B cell (primary cell): ENCODE measurements around the gene UBFD1. TPM values are rescaled to one million over a fixed set of nuclear protein-coding genes. Genes with fewer than 3 reads are reported as not detected.

Experiments
- ATAC-seq: fragments of 200-7000 bp; cut with Tn5 transposase; one replicate; pipeline ENCODE4 v1.10.0; 2021; ENCODE audit warnings: low read depth, mild to moderate bottlenecking, moderate number of reproducible peaks, moderate library complexity
- CTCF ChIA-PET: fragments of 350-600 bp; sonication (Branson Sonifier 250); formaldehyde crosslinking; loops from one replicate; lab custom pipeline; 2021; ENCODE audit warnings: antibody characterized with exemption, inconsistent platforms; lab: Charles Lee
- POLR2A ChIA-PET: fragments of 350-600 bp; sonication (Branson Sonifier 250); formaldehyde crosslinking; loops from one replicate; lab custom pipeline; 2021; ENCODE audit warnings: antibody characterized with exemption; lab: Charles Lee
- DNase-seq: peaks from one replicate; pipeline ENCODE4 v3.0.0; 2013
- H2AFZ ChIP-seq: 2 replicates; pipeline ENCODE4 v1.6.1; 2012; ENCODE audit warnings: mild to moderate bottlenecking, low read depth, low read length; ENCODE audit not compliant: insufficient read depth, poor library complexity, severe bottlenecking
- H3K27ac ChIP-seq, 2 donors: 1 replicate in 1 of 2; 2 replicates in 1 of 2; pipeline ENCODE4 v1.5.1; 2012 to 2013; ENCODE audit warnings: low read length in 2 of 2, mild to moderate bottlenecking in 2 of 2, moderate library complexity in 1 of 2
- H3K27me3 ChIP-seq, 4 experiments: fragments of 200-600 bp in 1 of 4; sonication (generic) in 1 of 4; replicated peaks in 1 of 4; 1 replicate in 2 of 4; 2 replicates in 2 of 4; pipeline versions ENCODE4 v1.6.1 to v1.7.0; 2013 to 2016; ENCODE audit warnings: low read length in 3 of 4, mild to moderate bottlenecking in 2 of 4, mixed read lengths in 1 of 4, moderate library complexity in 1 of 4; ENCODE audit not compliant: insufficient read depth in 4 of 4, control insufficient read depth in 3 of 4; ENCODE audit errors: control extremely low read depth in 1 of 4
- H3K36me3 ChIP-seq, 2 experiments: replicated peaks in 1 of 2; 1 replicate in 1 of 2; 2 replicates in 1 of 2; pipeline versions ENCODE4 v1.6.1 to v1.7.1; 2013; ENCODE audit warnings: low read length in 1 of 2; ENCODE audit not compliant: insufficient read depth in 2 of 2, control insufficient read depth in 1 of 2; ENCODE audit errors: control extremely low read depth in 1 of 2, extremely low read depth in 1 of 2
- H3K4me1 ChIP-seq, 2 donors: fragments of 200-600 bp in 1 of 2; sonication (generic) in 1 of 2; 1 replicate in 1 of 2; 2 replicates in 1 of 2; pipeline versions ENCODE4 v1.5.1 to v1.6.1; 2013 to 2017; ENCODE audit warnings: low read length in 2 of 2; ENCODE audit not compliant: control insufficient read depth in 2 of 2, insufficient read depth in 2 of 2
- H3K4me2 ChIP-seq: replicated peaks from 2 replicates; pipeline ENCODE3; 2012; ENCODE audit warnings: mild to moderate bottlenecking, low read depth, low read length; ENCODE audit not compliant: poor library complexity, severe bottlenecking
- H3K4me3 ChIP-seq, 5 experiments: fragments of 200-600 bp in 1 of 5; sonication (generic) in 1 of 5; 1 replicate in 3 of 5; 2 replicates in 2 of 5; pipeline versions ENCODE4 v1.5.1 to v1.7.0; 2011 to 2016; ENCODE audit warnings: low read length in 4 of 5, mild to moderate bottlenecking in 4 of 5, low read depth in 2 of 5, control low read depth in 1 of 5, moderate library complexity in 1 of 5; ENCODE audit not compliant: insufficient read depth in 1 of 5; ENCODE audit errors: control extremely low read depth in 1 of 5, extremely low read depth in 1 of 5
- H3K79me2 ChIP-seq: fragments of 200-600 bp; sonication (generic); one replicate; pipeline ENCODE4 v1.6.0; 2016; ENCODE audit warnings: low read length; ENCODE audit not compliant: control insufficient read depth, insufficient read depth
- H3K9ac ChIP-seq: fragments of 200-600 bp; sonication (generic); 2 replicates; pipeline ENCODE4 v1.6.1; 2017; ENCODE audit warnings: mild to moderate bottlenecking, low read length, moderate library complexity
- H3K9me3 ChIP-seq, 3 donors: one replicate each; pipeline versions ENCODE4 v1.6.1 to v1.7.1; 2013; ENCODE audit warnings: low read length in 2 of 3; ENCODE audit not compliant: control insufficient read depth in 2 of 3, insufficient read depth in 1 of 3; ENCODE audit errors: control extremely low read depth in 1 of 3
- H4K20me1 ChIP-seq: 2 replicates; pipeline ENCODE4 v1.6.0; 2012; ENCODE audit warnings: mild to moderate bottlenecking, low read length; ENCODE audit not compliant: insufficient read depth, control insufficient read depth, poor library complexity, severe bottlenecking
- H3K27ac Mint-ChIP-seq: one replicate; pipeline ENCODE4 v1.8.0; 2021; ENCODE audit warnings: mixed read lengths
- H3K27me3 Mint-ChIP-seq: one replicate; pipeline ENCODE4 v1.8.0; 2021; ENCODE audit warnings: mixed read lengths
- H3K4me1 Mint-ChIP-seq: one replicate; pipeline ENCODE4 v1.8.0; 2021; ENCODE audit warnings: mixed read lengths
- H3K4me3 Mint-ChIP-seq: one replicate; pipeline ENCODE4 v1.8.0; 2021; ENCODE audit warnings: mixed read lengths
- H3K9me3 Mint-ChIP-seq: one replicate; pipeline ENCODE4 v1.8.0; 2022; ENCODE audit warnings: mixed read lengths; ENCODE audit not compliant: insufficient read depth
- EZH2 ChIP-seq: IDR thresholded peaks from 2 replicates; pipeline ENCODE4 v1.6.1; 2012; ENCODE audit warnings: borderline replicate concordance, low read depth, mild to moderate bottlenecking, moderate library complexity, low read length; ENCODE audit not compliant: insufficient read depth, poor library complexity, severe bottlenecking
- WGBS: methylation state at CpG from one replicate; pipeline ENCODE4 v1.1.5; 2013; ENCODE audit warnings: missing lambda C conversion rate; ENCODE audit not compliant: insufficient coverage; 5-methylcytosine and 5-hydroxymethylcytosine counted together
- intact Hi-C: fragments of 100-400 bp; cut with micrococcal nuclease; formaldehyde crosslinking; loops from one replicate; pipeline ENCODE4 v1.10.0; 2022
- polyA plus RNA-seq: library from polyadenylated mRNA; depleted of rRNA; stranded (reverse); fragments of >200 nt; gene quantifications from 2 replicates; pipeline ENCODE4 v1.2.3, GENCODE V29; 2012
- total RNA-seq, 2 donors: library from RNA; stranded (reverse); fragments of 120-200 nt in 1 of 2; gene quantifications; 1 replicate in 1 of 2; 2 replicates in 1 of 2; pipeline versions ENCODE4 v1.2.3 to v1.2.4, GENCODE V29; 2013 to 2022
- TF ChIP-seq, protein P1 (sequence below): fragments of 200-600 bp; IDR thresholded peaks from one replicate; pipeline ENCODE4 v1.8.0; 2022; ENCODE audit warnings: antibody characterized with exemption, mild to moderate bottlenecking

UBFD1 gene
- total and polyA plus RNA-seq, 2 donors (not counting 1 experiment from before 2014, with no cell fraction given) = 12.8 to 49.2 TPM

DNA sequence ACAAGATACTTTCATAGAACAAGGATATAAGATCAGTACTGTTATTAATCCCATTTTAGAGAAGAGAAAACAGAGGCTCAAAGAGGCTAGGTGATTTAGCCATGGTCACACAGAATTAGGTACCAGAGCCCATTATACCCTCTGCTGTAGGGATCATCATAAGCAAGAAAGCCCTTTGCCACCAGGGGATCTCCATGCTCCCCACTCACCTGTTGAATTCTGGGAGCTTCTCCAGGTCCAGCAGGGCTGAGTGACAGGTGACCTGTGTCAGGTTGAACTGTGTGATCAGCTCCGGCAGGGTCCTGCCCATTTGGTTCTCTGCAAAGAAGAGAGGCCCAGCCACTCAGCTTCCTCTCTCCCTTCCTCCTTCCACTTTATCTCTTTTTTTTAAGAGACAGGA lies 25.1 kb upstream of the UBFD1 start:
- Mint-ChIP-seq H3K4me3 (no peak overlapping the region), H3K9me3 (no peaks in the 10 kb centered on the region), H3K27me3 (no peaks in the 10 kb centered on the region), H3K27ac (no peak overlapping the region), H3K4me1 (no peaks in the 10 kb centered on the region)
- peaks cover 7% of the 10 kb centered on the region for H3K79me2 ChIP-seq
- H3K4me2 ChIP-seq = no peak overlapping the region
- ATAC-seq (no peak), DNase-seq (no peak)
- no peak overlapping the region for H3K9ac ChIP-seq
- no peak overlapping the region for H3K4me3 ChIP-seq
- H3K9me3 ChIP-seq = no peaks in the 10 kb centered on the region
- 100% methylated on average over 1 of the region's 1 CpG for WGBS
- H3K27ac ChIP-seq = no peak overlapping the region
- H3K36me3 ChIP-seq = peaks cover 0 to 50% of the 10 kb centered on the region in 2 experiments
- no peak for TF ChIP-seq EZH2
- TF ChIP-seq, protein P1, sequence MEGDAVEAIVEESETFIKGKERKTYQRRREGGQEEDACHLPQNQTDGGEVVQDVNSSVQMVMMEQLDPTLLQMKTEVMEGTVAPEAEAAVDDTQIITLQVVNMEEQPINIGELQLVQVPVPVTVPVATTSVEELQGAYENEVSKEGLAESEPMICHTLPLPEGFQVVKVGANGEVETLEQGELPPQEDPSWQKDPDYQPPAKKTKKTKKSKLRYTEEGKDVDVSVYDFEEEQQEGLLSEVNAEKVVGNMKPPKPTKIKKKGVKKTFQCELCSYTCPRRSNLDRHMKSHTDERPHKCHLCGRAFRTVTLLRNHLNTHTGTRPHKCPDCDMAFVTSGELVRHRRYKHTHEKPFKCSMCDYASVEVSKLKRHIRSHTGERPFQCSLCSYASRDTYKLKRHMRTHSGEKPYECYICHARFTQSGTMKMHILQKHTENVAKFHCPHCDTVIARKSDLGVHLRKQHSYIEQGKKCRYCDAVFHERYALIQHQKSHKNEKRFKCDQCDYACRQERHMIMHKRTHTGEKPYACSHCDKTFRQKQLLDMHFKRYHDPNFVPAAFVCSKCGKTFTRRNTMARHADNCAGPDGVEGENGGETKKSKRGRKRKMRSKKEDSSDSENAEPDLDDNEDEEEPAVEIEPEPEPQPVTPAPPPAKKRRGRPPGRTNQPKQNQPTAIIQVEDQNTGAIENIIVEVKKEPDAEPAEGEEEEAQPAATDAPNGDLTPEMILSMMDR = no peak
- CTCF ChIA-PET = no interaction called here
- intact Hi-C loops = no loop called here
- H4K20me1 ChIP-seq = no peaks in the 10 kb centered on the region
- no peaks in the 10 kb centered on the region for H3K27me3 ChIP-seq
- H2AFZ ChIP-seq = no peak overlapping the region
- POLR2A ChIA-PET = interaction anchor here (0.6 kb wide), 2 partner anchors 13 to 34 kb away, joined by 3 to 6 read pairs; no protein-coding TSS in a partner anchor
- no peaks in the 10 kb centered on the region for H3K4me1 ChIP-seq

DNA sequence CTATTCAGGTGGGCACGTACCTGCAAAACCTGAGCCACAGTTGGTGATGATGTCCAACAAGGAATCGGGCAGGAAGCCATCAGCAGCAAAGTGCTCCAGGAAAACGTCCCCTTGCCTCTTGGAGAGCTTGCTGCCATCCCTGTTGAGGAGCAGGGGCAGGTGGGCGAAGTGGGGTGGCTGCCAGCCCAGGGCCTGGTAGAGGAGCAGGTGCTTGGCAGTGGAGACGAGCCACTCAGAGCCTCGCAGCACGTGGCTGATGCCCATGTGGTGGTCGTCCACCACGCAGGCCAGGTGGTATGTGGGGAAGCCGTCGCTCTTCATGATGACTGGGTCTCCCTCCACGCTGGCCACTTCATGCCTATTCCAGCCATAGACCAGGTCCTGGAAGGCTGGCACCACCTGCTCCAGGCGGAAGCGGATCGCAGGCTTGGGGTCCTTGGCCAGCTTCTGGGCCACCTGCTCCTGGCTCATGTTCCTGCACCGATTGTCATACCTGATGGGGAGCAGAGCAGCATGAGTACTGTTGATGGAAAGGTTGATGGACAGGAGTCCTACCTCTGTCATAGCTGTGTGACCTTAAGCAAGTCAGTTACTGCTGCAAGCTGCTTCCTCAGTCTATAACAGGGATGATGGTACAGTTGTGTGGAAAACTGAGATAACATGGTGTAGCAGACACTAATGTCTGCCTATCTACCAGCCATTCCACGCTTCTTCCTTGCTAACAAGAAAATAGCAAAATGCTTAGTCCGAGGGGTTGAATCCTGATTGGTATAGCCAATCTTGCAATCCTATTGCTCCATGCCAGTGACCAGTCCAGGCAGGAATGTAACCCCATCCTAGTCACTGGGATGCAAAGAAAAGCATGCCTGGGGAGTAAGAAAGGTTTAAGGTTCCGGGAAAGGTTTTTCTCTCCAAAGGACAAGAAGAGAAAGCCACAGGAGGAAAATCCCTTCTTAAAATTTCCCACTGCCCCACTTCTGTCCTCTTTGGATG lies 22.4 kb upstream of the UBFD1 start:
- CTCF ChIA-PET = no interaction called here
- intact Hi-C loops = no loop called here
- ATAC-seq (no peak), DNase-seq (no peak)
- TF ChIP-seq EZH2 = no peak
- TF ChIP-seq, protein P1 = no peak
- H3K79me2 ChIP-seq = peaks cover 13% of the 10 kb centered on the region
- H3K36me3 ChIP-seq = peaks cover 0 to 45% of the 10 kb centered on the region in 2 experiments
- H3K27me3 ChIP-seq = no peaks in the 10 kb centered on the region
- no peaks in the 10 kb centered on the region for H4K20me1 ChIP-seq
- H3K27ac Mint-ChIP-seq = no peak overlapping the region
- no peak overlapping the region for H3K4me2 ChIP-seq
- H3K4me1 Mint-ChIP-seq = no peaks in the 10 kb centered on the region
- H3K4me1 ChIP-seq = no peaks in the 10 kb centered on the region
- no peaks in the 10 kb centered on the region for H3K27me3 Mint-ChIP-seq
- H3K9me3 Mint-ChIP-seq = no peaks in the 10 kb centered on the region
- no peak overlapping the region for H3K9ac ChIP-seq
- no peak overlapping the region for H3K4me3 ChIP-seq
- 95% methylated on average over 6 of the region's 19 CpGs for WGBS
- POLR2A ChIA-PET = no interaction called here
- H2AFZ ChIP-seq = no peak overlapping the region
- no peak overlapping the region for H3K4me3 Mint-ChIP-seq
- H3K27ac ChIP-seq = no peak overlapping the region
- no peaks in the 10 kb centered on the region for H3K9me3 ChIP-seq
